ENCODE data around the gene RPTOR. TPM values are rescaled to one million over a fixed set of nuclear protein-coding genes. Genes with fewer than 3 reads are reported as not detected.

RPTOR gene
- total RNA-seq, 1 experiment from 2014 or later: 46.2 TPM

GRCh38 chr17:80860101-80860671, 315.5 kb downstream of the RPTOR start:
- ChIA-PET POLR2A (ENCODE audit: unreplicated experiment) (no interaction called here), CTCF (no interaction called here)
- TF ChIP-seq CTCF (conservative IDR thresholded peaks at IDR 0.05; ENCODE audit: low read depth, low read length) (no peak), EZH2 (IDR thresholded peaks at IDR 0.05; ENCODE audit: low read length, unreplicated experiment) (no peak)
- H3K36me3 ChIP-seq (ENCODE audit: low read depth, low read length): 0 out of 2 replicates have a peak, but pooled peaks cover 2% of the 10 kb centered on the region
- peaks cover 40% of the 10 kb centered on the region for H3K4me1 ChIP-seq (ENCODE audit: insufficient read depth, low read length)
- no peak for ATAC-seq
- no peak for DNase-seq
- no TSS peak for BruUV-seq (replicated peaks)
- no peak overlapping the region for H3K4me2 ChIP-seq (ENCODE audit: low read length)
- H4K20me1 ChIP-seq (ENCODE audit: low read length): no peaks in the 10 kb centered on the region
- peak overlapping the region; percentile 100; the same call in 1 of the 2 replicates for H3K27ac ChIP-seq (ENCODE audit: low read length)
- H3K27me3 ChIP-seq (ENCODE audit: low read length): no peaks in the 10 kb centered on the region
- H2AFZ ChIP-seq (ENCODE audit: low read length): no peak overlapping the region
- no peaks in the 10 kb centered on the region for H3K9me3 ChIP-seq (ENCODE audit: low read length)
- H3K4me3 ChIP-seq (ENCODE audit: low read length): no peak overlapping the region
- H3K9me2 ChIP-seq (replicated peaks; ENCODE audit: low read length): no peaks in the 10 kb centered on the region
- H3K9ac ChIP-seq (ENCODE audit: low read length): peak overlapping the region; percentile 95; the same call in 1 of the 2 replicates
- H3K79me2 ChIP-seq (ENCODE audit: low read length): no peaks in the 10 kb centered on the region
- intact Hi-C loops (cut with micrococcal nuclease): no loop called here
- no peaks in the 10 kb centered on the region for H3F3A ChIP-seq (ENCODE audit: low read length, unreplicated experiment)

DNA sequence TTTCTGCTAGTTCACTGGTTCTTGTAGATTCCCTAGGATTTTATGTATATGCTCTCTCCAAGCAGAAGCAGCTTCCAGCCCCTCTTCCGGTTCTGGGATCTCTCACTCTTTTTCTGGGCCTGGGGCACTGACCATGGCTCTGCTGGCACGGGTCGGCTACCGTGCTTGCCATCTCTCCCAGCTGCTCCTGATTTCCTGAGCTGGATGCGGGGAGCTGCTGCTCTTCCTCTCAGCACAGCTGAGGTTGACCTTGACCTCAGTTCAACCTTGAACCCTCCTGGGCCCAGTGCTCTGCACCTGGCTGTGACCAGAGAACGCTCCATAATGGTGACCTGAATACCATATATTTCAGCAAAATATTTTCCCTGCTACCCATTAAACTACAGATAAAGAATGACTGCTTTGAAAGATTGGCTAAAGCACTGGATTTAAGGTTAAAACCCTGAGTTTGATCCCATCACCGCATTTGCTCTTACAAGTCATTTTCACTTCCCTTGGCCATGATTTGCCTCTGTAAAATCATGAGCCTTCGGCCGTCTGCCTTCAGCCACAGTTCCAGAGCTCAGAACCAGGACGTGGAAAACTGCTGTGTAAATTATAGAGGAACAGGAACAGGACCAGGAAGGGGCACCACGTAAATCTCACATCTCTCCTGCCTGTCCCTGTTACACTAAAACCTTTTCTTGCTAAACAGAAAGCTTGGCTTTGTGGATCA, 316.2 kb downstream of the RPTOR start:
- Histone ChIP-seq H3K4me3 (ENCODE audit: low read length) (no peak overlapping the region), H3K4me2 (ENCODE audit: low read length) (no peak overlapping the region), H3K9me3 (ENCODE audit: low read length) (no peaks in the 10 kb centered on the region), H3K27ac (ENCODE audit: low read length) (no peak overlapping the region), H3K27me3 (ENCODE audit: low read length) (no peaks in the 10 kb centered on the region), H3K36me3 (ENCODE audit: low read depth, low read length) (0 out of 2 replicates have a peak, but pooled peaks cover 2% of the 10 kb centered on the region), H4K20me1 (ENCODE audit: low read length) (no peaks in the 10 kb centered on the region), H3F3A (ENCODE audit: low read length, unreplicated experiment) (no peaks in the 10 kb centered on the region), H3K9me2 (replicated peaks; ENCODE audit: low read length) (no peaks in the 10 kb centered on the region), H3K9ac (ENCODE audit: low read length) (no peak overlapping the region), H2AFZ (ENCODE audit: low read length) (no peak overlapping the region), H3K4me1 (ENCODE audit: insufficient read depth, low read length) (peaks cover 33% of the 10 kb centered on the region), H3K79me2 (ENCODE audit: low read length) (no peaks in the 10 kb centered on the region)
- BruUV-seq (replicated peaks): no TSS peak
- ChIA-PET CTCF (no interaction called here), POLR2A (ENCODE audit: unreplicated experiment) (no interaction called here)
- no peak for DNase-seq
- no peak for TF ChIP-seq CTCF (conservative IDR thresholded peaks at IDR 0.05; ENCODE audit: low read depth, low read length)
- no peak for TF ChIP-seq EZH2phosphoT487 (IDR thresholded peaks at IDR 0.05; ENCODE audit: borderline replicate concordance, low read length)
- no peak for TF ChIP-seq EZH2 (IDR thresholded peaks at IDR 0.05; ENCODE audit: low read length, unreplicated experiment)
- no peak for ATAC-seq
- intact Hi-C loops (cut with micrococcal nuclease): no loop called here

DNA sequence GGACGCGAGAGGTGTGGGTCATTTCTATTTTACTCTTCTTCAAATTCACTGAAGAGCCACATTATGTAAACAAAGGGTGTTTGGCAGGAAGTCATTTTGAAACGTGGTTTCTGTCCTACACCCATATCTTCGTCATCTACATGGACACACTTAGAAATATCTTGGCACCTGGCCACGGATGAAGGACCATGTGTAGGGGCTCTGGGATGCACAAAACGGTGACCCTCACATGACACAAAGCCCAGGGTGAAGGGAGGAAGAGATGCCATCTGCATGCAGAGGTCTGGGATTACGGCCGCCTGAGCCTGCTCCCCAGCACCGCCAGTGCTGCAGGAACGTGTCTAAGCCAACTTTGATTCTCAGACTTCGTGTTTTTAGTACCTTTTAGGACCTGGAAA, 316.8 kb downstream of the RPTOR start:
- no TSS peak for BruUV-seq (replicated peaks)
- ATAC-seq (no peak), DNase-seq (no peak)
- CTCF ChIA-PET: no interaction called here
- Histone ChIP-seq H3K4me1 (ENCODE audit: insufficient read depth, low read length) (peaks cover 28% of the 10 kb centered on the region), H4K20me1 (ENCODE audit: low read length) (no peaks in the 10 kb centered on the region), H3K9me3 (ENCODE audit: low read length) (no peaks in the 10 kb centered on the region), H3K79me2 (ENCODE audit: low read length) (no peaks in the 10 kb centered on the region), H3K9me2 (replicated peaks; ENCODE audit: low read length) (no peaks in the 10 kb centered on the region), H3F3A (ENCODE audit: low read length, unreplicated experiment) (no peaks in the 10 kb centered on the region), H3K4me2 (ENCODE audit: low read length) (no peak overlapping the region), H3K36me3 (ENCODE audit: low read depth, low read length) (0 out of 2 replicates have a peak, but pooled peaks cover 2% of the 10 kb centered on the region), H3K9ac (ENCODE audit: low read length) (no peak overlapping the region), H3K4me3 (ENCODE audit: low read length) (no peak overlapping the region), H2AFZ (ENCODE audit: low read length) (no peak overlapping the region), H3K27ac (ENCODE audit: low read length) (no peak overlapping the region), H3K27me3 (ENCODE audit: low read length) (no peaks in the 10 kb centered on the region)
- intact Hi-C loops (cut with micrococcal nuclease): no loop called here
- no peak for TF ChIP-seq CTCF (conservative IDR thresholded peaks at IDR 0.05; ENCODE audit: low read depth, low read length)
- TF ChIP-seq EZH2 (IDR thresholded peaks at IDR 0.05; ENCODE audit: low read length, unreplicated experiment): no peak
- no peak for TF ChIP-seq EZH2phosphoT487 (IDR thresholded peaks at IDR 0.05; ENCODE audit: borderline replicate concordance, low read length)
- POLR2A ChIA-PET (ENCODE audit: unreplicated experiment): no interaction called here
